Right hindlimb (tissue), 1 donor: Measurements from ENCODE around the gene PACS2.
"Not testable (repeated sequence)": the region's sequence is repeated elsewhere in the genome, so short reads cannot be mapped to it uniquely, and the experiment has no call there.

Source experiments
- DNase-seq: peaks from one replicate; pipeline ENCODE4 v3.0.0-alpha.2; 2018

The PACS2 gene

DNA sequence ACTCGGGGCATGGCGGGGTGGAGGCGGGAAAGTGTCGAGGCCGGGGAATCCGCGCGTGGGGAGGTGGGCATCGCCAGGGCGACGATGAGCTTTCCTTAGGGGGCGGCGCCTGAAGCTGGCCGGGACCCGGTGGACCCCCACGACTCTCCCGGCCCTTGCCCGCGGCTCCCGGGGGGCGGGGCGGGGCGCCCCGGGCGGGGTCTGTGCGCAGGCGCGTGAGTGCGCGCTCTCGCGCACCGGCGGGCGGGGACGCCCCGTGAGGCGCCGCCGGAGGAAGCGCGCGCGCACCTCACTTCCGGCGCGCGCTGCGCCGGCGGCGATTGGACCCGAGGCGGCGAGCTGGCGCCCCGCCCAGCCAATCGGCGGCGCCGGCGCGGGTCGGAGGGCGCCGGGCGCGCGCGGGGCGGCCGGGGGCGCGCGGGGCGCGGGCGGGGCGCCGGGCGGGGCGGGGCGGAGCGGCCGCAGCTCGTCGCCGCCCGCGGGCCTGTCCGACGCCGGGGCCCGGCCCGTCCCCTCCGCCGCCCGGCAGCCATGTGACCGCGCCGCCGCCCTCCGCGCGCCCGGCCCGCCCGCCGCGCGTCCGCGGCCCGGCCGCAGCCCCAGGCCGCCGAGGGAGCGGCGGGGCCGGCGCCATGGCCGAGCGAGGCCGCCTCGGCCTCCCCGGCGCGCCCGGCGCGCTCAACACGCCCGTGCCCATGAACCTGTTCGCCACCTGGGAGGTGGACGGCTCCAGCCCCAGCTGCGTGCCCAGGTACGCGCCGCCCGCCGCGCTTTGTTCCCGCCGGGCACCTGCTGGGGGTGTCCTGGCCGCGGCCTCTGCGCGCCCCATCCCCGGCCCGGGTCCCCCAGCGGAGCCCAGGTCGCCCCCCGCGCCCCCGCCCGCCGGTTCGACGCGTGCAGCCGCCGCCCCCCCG, at the start of gene PACS2:
Gene PACS2, plus strand, starts transcription at position 462 of the 914 bp plus-strand sequence. Its CDS starts 171 bp downstream, at position 633.
- DNase-seq: peak; percentile 82

DNA sequence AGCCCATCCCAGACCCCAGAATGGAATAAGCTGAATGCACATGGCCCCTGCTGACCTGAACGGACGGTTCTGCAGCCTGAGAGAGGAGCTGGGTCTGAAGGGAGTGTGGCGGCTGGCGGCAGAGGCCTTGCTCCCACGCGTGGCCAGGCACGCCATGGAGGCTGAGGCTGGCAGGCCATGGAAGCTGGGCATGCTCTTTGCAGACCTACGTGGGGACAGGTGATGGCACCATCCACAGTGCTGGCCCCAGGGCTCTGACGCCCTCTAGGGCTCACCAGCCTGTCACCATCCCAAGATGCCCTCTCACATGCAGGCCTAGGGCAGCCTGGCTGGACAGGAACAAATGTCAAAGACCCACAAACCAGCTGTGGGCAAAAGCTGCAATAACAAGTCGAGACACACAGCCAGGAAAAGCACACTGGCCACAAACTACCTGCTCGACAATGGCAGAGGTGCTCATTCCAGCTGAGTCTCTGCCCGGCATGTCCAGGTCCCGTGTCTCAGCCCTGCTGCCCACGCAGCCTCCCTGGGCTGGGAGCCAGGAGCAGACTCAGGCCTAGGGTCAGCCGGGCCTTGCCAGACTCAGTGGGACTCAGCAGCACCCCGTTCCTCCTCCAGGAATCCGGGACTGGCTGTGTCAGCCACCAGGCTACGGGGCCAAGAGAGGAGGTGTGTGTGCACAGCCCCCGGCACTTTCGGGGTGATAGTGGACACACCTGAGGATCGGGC, 46.6 kb upstream of the PACS2 start:
- no peak for DNase-seq

DNA sequence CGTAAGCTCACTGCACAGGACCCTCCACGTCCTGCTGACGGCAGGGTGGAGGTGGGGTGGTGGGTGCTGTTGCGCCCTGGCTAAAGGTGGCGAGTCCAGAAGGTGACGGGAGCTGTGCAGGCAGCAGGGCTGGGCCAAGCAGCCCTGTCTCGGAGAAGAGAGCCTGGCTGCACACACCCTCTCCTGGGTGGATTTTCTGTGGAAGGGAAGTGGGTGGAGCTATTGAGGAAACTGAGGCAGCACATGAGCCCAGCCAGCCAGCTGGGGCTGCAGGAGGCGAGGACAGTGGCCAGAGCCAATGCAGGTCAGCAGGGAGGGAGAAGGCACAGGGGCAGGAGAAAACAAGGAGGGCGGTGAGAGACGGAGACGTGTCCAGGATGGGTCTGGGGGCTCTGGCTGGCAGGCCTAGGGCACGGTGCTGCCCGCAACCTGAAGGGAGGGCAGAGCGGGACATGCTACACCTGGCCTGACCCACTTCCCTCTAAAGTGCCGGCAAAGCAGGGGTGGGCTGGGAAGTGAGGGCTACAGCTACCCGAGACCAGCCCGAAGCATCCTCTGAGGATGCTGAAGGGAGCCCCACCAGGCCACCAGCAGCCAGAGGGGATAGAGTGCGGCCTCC, 45.7 kb upstream of the PACS2 start:
- no peak for DNase-seq

DNA sequence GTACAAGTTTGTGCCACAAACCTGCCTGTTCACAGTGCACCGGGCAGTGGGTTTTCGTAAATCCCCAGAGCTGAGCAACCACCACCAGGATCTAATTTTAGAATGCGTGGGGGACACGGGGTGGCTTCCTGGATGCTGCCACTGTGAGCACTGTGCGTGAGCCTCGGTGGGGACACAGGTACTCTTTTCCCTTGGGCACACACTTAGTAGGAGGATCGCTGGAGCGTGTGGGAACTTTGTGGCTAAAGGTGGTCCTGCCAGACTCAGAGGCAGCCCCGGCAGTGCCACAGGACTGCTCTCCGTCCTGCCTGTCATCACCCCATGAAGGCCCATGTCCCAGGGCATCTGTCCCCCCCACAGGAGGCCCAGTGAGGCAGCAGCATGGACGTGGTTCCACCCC, 45.1 kb upstream of the PACS2 start:
- no peak for DNase-seq

DNA sequence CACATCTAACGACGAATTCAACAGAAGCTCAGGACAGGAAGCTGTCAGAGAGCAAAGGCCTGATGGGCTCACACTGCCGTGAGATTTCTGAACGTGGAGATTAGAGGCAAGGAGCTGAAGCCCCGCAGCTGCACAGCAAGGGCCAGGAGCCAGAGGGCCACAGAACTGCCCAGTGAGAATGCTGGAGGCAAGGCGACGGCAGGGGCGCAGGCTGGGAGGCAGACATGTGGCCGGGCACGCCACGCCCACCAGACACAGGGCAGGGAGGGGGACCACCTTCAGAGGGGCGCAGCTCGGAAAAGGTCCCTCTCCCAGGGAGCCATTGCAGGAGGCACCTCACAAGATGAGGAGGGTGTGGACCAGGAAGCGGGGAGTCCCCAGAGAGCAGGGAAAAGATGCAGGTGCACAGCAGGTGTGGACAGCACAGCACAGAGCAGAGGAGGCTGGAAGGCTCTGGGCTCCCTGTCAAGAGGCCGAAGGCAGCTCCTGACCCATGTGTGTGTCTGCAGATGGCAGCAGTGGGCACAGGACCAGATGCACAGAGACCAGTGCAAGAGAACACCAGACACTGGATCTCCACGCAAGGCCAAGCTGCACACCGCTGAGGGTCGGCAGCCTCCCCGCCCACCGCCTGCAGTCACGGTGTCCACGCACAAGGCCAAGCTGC, 43.2 kb upstream of the PACS2 start:
- DNase-seq: no peak

DNA sequence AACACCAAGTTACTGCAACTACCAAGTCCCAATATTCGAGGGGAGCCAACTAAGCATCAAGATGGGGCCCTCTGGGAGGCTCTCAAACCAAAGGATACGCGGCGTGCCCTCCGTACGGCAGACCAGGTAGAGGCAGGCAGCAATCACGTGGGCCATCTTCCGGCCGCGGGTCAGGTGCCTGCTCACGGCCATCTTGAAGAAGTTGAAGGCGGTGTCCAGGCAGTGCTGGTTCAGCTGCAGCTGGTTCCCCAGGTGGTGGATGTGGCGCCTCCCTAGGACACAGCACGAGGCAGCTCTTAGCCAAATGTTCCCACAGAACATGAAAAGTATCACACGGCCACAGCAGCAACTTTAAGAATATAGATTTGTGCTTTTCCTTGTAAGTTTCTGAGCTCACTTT, 41.9 kb upstream of the PACS2 start:
- DNase-seq: no peak

DNA sequence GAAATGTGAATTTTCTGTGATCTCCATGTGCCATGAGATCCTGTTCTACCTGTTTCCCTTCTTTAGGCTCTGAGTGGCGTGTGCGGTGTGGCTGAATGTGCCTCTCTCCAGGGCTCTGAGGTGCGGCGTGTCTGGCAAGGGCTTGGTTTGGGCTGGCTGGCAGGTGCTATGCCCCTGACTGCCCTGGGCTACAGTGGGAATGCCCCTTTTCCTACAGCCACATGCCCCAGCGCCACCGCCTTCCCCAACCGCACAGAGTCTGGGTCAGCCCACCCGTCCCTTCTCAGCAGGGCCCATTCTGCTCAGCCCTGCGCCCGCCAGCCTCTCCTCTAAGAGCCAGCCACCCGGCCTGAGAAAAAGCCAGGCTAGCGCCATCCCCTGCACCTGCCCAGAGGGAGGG, 41.5 kb upstream of the PACS2 start:
- DNase-seq: no peak

DNA sequence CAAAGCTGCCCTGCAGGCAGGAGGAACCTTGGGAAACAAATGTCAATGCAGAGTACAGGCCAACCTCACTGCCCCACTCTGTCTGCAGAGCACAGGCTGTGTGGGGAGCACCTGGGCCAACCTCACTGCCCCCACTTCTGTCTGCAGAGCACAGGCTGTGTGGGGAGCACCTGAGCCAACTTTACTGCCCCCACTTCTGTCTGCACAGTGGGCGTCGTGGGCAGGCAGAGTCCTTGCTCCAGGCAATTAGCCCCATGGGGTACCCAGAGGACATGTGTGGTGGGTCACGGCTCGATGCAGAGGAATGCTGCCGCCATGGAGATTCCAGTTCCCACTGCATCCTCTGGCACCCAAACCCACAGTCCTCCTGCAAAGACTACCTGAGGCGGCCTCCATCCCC, 39.9 kb upstream of the PACS2 start:
- DNase-seq: no peak

DNA sequence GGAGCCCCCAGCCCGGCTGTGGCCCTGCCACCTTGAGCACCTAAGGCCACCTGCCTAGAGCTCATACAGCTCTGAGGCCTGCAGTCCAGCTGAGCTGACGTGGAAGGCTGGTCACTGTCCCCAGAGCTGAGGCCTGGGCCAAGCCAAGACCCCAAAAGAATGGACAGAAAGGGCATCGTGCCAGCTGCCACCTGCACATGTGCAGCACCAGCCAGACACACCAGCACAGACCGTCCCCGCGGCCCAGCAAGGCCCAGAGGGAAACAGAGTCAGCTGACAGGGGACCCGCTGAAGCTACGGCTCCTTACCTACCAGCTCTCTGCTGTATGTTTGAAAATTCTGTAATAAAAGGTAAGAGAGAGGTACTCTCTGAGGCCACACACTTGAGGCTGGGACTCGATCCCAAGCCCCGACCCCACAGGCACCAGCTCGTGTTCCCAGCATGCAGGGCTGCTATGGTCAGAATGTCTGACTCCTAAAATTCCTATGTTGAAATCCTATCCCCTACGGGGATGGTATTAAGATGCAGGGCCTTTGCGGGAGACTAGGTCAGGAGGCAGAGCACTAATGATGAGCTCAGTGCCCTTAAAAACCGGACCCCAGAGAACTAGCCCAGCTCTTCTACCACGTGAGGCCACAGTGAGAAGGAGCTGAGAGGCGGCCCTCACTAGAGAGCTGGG, 39.1 kb upstream of the PACS2 start:
- no peak for DNase-seq

DNA sequence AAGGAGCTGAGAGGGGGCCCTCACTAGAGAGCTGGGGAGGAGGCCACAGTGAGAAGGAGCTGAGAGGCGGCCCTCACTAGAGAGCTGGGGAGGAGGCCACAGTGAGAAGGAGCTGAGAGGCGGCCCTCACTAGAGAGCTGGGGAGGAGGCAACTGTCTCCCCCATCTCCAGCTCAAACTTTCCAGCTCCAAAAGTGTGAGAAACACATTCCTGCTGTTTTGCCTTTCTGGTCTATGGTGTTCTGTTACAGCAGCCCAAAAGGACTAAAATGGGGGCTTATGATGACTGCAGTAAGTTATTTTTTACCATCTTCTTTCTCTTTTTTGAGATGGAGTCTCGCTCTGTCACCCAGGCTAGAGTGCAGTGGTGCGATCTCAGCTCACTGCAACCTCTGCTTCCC, 37.1 kb upstream of the PACS2 start:
- not testable (repeated sequence) for DNase-seq

DNA sequence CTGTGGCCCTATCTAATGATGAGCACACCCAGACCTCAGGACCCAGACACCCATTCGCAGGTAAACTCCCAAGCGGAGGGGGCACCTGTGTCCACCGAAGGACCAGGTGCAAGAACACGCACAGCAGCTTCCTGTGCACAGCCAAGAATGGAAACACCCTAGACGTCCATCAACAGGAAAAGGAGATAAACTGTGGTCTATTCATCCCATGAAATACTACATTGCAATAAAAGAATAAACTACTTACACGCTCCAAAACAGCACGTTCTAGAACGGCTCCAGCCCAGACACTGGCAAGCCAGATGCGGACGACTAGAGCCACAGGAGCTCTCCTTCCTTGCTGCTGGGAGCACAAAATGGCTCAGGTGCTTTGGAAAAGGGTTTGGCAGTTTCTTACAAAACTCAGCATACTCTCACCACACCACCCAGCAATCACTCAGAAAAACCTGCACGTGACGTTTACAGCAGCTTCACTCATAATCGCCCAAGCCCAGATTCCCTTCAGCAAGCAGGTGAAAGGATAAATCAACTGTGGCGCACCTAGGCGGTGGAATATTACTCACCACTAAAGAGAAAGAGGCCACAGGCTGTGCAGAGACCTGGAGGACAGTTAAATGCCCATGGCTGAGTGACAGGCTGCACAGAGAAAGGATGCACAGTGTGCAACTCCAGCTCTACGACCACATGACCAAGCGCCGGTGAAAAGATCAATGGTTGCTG, 34.7 kb upstream of the PACS2 start:
- no peak for DNase-seq

DNA sequence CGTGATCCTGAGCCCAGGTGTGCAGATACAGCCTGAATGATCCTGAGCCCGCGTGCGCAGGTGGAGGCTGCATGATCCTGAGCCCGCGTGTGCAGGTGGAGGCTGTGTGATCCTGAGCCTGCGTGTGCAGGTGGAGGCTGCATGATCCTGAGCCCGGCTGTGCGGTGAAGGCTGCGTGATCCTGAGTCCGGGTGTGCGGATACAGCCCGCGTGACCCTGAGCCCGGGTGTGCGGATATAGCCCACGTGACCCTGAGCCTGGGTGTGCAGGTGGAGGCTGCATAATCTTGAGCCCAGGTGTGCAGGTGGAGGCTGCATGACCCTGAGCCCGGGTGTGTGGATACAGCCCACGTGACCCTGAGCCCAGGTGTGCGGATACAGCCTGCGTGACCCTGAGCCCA, 34.0 kb upstream of the PACS2 start:
- no peak for DNase-seq

DNA sequence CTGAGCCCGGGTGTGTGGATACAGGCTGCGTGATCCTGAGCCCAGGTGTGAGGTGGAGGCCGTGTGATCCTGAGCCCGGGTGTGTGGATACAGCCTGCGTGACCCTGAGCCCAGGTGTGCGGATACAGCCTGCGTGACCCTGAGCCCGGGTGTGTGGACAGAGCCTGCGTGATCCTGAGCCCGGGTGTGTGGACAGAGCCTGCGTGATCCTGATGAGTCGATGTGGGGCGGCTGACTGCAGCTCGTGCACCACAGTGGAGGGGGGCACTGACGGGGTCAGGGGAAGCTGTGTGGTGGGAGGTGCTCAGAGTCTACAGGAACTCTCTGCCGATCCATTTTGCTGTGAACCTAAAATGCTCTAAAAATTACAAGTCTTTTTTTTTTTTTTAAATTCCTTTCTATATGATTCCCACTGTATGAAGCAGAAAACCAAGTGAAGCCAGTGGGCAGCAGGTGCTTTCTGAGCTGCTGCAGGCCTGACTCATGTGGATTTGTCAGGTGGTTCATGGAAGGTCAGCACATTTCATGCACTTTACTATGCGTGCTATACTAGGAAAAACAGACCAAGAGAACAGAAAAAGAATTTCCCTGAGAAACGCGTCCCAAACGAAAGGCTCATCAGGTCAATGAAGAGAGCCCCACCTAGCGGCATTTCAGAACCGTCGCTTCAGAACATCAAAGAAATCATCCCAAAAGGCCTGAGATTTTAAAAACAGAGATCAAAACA, 33.0 kb upstream of the PACS2 start:
- DNase-seq: peak; percentile 60

DNA sequence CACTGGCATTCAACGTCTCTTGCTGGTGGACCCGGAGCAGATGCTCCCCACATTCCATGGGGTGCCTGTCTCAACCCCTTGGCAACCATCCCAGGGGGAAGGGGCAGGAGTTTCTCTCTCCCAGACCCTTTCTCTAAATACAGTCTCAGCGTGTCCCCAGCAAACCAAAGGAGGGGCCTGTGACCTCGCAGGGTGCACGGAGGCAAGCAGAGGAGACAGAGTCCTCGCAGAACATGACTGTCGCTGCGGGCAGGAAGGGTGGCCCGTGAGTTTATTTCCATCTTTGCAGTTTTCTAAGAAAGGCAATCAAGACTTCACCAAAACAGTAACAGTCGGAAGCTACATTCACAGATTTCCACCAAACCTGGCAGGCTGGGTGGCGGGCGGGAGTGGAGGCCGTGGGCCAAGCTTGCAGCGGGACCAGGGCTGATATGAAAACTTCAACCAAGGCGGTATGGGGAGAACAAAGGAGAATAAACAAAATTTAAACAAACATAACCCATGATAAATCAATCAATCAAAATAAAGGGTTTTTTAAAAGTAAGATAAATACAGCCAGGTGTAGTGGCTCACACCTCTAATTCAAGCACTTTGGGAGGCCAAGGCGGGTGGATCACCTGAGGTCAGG, 32.3 kb upstream of the PACS2 start:
- DNase-seq: no peak

DNA sequence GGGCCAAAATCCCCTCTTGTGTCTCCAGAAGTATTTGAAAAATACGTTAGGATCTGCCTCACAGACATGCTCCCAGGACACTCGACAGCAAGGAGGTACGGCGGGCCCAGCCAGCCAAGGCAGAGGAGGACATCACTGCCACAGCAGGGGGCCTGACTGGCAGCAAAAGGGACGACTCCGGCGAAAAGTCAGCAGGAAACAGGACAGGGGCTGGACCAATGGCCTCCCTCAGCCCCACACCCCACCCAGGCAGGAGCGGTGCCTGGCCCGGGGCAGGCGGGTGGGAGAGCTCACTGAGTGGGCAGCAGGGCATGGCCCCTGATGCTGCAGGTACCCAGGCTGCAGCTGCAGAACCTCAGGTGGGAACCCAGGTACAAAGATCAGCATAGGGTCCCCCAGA, 31.5 kb upstream of the PACS2 start:
- DNase-seq: no peak

DNA sequence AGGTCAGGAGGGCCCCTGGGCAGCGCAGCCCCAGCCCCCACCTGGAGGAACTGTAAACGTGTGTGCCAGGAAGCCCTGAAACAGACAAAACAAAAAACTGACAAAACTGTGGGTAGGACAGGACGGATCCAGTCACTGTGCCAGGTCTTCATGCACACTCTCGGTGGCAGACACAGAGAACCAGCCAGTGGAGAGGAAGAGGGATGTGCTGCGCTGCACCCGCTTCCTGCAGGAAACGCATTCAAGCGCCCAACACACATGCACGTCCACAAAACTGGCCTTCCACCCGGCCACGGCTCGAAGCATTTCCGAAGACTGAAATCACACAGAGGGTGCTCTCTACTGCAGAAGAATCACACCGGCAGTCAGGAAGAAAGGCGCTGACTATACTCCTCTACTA, 30.6 kb upstream of the PACS2 start:
- no peak for DNase-seq

DNA sequence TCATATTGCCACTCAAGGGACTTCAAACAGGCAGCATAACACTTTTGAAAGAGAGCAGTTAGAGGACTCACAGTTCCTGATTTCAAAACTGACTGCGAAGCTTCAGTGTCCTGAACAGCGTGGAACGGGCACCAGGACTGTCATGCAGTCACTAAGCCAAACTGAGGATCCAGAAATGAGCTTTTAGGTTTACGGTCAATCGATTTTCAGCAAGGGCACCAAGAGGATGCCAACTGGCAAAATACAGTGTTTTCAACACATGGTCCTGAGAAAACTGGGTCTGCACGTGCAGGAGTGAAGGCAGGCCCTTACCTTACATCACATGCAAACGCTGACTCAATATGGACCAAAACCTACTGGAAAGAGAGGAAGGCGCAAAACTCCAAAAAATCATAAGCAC, 29.4 kb upstream of the PACS2 start:
- DNase-seq: no peak

DNA sequence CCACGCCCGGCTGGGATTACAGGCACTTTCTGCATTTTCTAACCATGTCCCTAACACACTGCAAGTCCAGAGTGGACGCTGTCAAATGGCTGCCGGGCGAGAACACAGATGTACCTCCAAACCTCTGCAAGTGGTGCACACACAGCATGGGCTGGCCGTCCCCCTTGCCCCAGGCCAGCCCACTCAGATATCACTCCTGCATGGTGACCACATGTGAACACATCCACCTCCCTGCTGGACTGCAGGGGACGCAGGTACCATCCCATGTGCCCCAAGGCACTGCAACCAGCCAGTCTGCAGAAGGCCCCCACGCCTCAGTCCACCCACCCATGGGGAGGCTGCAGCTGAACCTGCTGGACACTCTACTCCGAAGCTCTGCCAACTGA, 27.8 kb upstream of the PACS2 start:
- no peak for DNase-seq

DNA sequence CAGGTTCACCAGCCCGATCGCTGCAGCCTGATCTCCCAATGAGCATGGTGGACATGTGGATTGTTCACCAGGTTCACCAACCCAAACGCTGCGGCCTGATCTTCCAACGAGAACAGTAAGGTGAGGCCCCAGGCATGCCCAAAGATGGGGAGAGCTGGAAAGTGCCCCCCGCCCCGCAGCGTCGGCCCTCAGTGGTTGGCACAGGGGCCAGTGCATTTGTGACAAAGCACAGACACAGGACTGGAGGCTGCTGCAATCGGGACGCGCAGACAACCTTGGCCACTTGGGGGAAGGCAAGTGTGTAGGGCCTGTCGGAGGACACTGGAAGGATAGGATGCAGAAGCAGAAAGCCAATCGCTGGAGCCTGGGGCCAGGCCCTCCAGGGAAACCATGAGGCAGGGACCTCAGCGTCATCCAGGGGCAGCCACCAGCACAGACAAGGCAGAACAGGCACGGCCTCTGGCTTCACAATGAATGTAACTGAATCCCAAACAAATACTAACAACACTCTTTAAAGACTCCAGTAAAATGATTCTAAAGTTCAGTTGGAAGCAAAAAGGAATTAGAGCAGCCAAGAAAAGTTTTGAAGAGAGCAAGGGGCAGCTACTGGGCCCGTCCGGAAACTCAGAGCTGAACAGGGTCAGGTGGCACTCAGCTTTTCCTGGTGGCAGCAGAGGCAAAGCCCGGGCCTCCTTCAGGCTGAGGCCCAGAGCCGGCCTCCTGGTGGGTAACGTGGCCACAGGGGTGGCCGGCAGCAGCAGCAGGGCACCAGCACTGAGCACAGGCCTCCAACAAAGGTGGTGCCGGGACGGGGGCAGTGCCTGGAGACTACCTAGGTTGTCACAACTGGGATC, 27.1 kb upstream of the PACS2 start:
- no peak for DNase-seq

DNA sequence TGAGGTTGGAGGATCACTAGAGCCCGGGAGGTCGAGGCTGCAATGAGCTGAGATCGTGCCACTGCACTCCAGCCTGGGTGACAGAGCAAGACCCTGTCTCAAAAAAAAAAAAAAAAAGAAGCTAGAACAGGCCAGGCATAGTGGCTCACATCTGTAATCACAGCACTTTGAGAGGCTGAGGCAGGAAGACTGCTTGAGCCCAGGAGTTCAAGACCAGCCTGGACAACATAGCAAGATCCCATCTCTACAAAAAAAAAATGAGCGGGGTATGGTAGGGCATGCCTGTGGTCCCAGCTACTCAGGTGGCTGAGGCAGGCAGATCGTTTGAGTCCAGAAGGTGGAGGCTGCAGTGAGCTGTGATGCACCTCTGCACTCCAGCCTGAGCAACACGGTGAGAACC, 25.6 kb upstream of the PACS2 start:
- DNase-seq: not testable (repeated sequence)
